ENCODE data around the gene PWWP2B. TPM values are rescaled to one million over a fixed set of nuclear protein-coding genes. Genes with fewer than 3 reads are reported as not detected.

Gene PWWP2B
- total and polyA plus RNA-seq, 2 of the 13 experiments (the other 11 are each of a cell fraction or from before 2014, with no cell fraction given), result 2.3 to 4.7 TPM

DNA sequence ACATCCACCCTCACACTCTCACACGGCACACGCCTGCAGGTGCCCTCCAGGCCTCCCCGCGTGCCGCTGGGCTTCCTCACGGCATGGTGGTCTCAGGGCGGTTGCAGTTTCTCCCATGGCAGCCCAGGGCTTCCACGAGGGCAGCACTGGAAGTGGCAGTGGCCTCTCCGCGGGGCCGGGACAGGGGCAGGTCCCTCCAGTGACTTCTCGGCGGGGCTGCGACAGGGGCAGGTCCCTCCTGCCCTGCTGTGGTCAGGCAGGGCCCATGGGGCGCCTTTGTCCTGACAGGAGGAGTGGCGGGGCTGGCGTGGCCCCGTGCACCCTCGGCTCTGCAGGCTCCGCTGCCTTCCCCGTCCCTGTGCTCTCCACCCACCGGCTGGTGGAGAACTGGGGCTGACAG is 19.0 kb downstream of the PWWP2B start:
- Histone ChIP-seq H2AFZ (ENCODE audit: low read length) (no peak overlapping the region), H4K20me1 (ENCODE audit: insufficient read depth, low read length) (no peaks in the 10 kb centered on the region), H3K27me3 (ENCODE audit: control insufficient read depth in 1 of 2, insufficient read depth in 2 of 2, low read length in 2 of 2) (no peaks in the 10 kb centered on the region), H3K4me2 (ENCODE audit: low read depth, low read length) (no peak overlapping the region), H3K9ac (ENCODE audit: insufficient read depth, low read depth, low read length) (no peak overlapping the region), H3K27ac (ENCODE audit: extremely low read length, insufficient read depth, low read length) (no peak overlapping the region), H3K79me2 (ENCODE audit: insufficient read depth, low read length) (no peaks in the 10 kb centered on the region), H3K4me3 (replicated peaks in 1 of 3; ENCODE audit: insufficient read depth in 1 of 3, low read depth in 2 of 3, low read length in 3 of 3) (no peak overlapping the region), H3K4me1 (ENCODE audit: insufficient read depth, low read length) (peaks cover 40% of the 10 kb centered on the region), H3K36me3 (replicated peaks in 1 of 2; ENCODE audit: control insufficient read depth in 1 of 2, insufficient read depth in 2 of 2, low read length in 2 of 2) (no peaks in the 10 kb centered on the region), H3K9me3 (ENCODE audit: low read length) (no peaks in the 10 kb centered on the region)
- ATAC-seq (no peak), FAIRE-seq (no peak), DNase-seq (ENCODE audit: low spot score) (no peak)
- intact Hi-C loops (cut with micrococcal nuclease; ENCODE audit: unreplicated experiment) (no loop called here), in situ Hi-C loops (cut with HindIII; ENCODE audit: extremely low pct_ligation_motif_present, low pct_unique_long_range_greater_than_20kb) (no loop called here)
- no peak for TF ChIP-seq XRCC5 (optimal IDR thresholded peaks at IDR 0.05; ENCODE audit: low read length)
- no peak for TF ChIP-seq TBX2 (CRISPR knock-in tag; IDR thresholded peaks at IDR 0.05; ENCODE audit: borderline replicate concordance)
- TF ChIP-seq BHLHE40 (IDR thresholded peaks at IDR 0.05; ENCODE audit: low read length), result no peak
- no peak for TF ChIP-seq ARNT2 (CRISPR knock-in tag; IDR thresholded peaks at IDR 0.05; ENCODE audit: low read depth)
- CTCF ChIA-PET (ENCODE audit: low intra/inter-chr PET ratio, low total read pairs), result no interaction called here
- no TSS peak for BruUV-seq (replicated peaks)
- WGBS (ENCODE audit: low lambda C conversion rate), result 88% methylated on average over 15 of the region's 22 CpGs
- POLR2A ChIA-PET, result no interaction called here

DNA sequence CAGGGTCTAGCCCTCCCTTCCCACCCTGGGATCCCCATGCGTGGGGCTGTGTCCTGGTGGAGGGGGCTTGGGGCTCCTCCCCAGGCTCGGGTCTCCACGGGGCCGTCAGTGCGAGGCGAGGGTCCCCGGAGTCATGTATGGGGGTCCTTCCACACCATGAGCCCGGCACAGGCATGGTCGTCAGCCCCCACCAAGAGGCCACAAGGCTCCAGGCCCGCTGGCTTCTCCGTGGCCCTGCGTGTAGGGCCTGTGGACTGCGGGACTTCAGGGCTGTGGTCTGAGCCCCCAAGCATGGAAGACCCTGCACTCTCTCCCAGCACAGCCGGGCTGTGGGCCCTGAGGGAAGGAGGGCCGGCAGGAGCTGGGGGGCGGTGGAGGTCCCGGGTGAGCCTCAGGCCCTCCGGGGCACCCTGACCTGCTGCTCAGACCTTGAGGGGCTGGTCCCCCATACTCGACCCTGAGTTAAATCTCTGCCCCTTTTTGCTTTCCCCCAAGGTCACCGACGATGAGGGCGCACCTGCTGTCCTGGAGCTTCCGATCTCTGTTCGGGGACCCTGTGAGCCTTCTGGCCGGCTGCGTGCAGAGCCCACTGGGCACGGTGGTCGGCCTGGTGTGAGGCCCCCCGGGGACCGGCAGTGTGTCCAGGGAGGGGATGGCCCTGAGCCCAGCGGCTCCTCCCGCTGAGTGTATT is 19.7 kb downstream of the PWWP2B start:
- no peak for ATAC-seq
- in situ Hi-C loops (cut with HindIII; ENCODE audit: extremely low pct_ligation_motif_present, low pct_unique_long_range_greater_than_20kb) (no loop called here), intact Hi-C loops (cut with micrococcal nuclease; ENCODE audit: unreplicated experiment) (no loop called here)
- no peak for FAIRE-seq
- H3K4me2 ChIP-seq (ENCODE audit: low read depth, low read length), result no peak overlapping the region
- H3K9ac ChIP-seq (ENCODE audit: insufficient read depth, low read depth, low read length), result no peak overlapping the region
- ChIA-PET POLR2A (no interaction called here), CTCF (ENCODE audit: low intra/inter-chr PET ratio, low total read pairs) (no interaction called here)
- WGBS (ENCODE audit: low lambda C conversion rate), result 80% methylated on average over 15 of the region's 32 CpGs
- H3K27me3 ChIP-seq (ENCODE audit: control insufficient read depth in 1 of 2, insufficient read depth in 2 of 2, low read length in 2 of 2), result no peaks in the 10 kb centered on the region
- no peak overlapping the region for H2AFZ ChIP-seq (ENCODE audit: low read length)
- H3K4me3 ChIP-seq (replicated peaks in 1 of 3; ENCODE audit: insufficient read depth in 1 of 3, low read depth in 2 of 3, low read length in 3 of 3), result no peak overlapping the region
- DNase-seq (ENCODE audit: low spot score), result no peak
- H3K27ac ChIP-seq (ENCODE audit: extremely low read length, insufficient read depth, low read length), result no peak overlapping the region
- H3K4me1 ChIP-seq (ENCODE audit: insufficient read depth, low read length), result peaks cover 45% of the 10 kb centered on the region
- no peaks in the 10 kb centered on the region for H3K79me2 ChIP-seq (ENCODE audit: insufficient read depth, low read length)
- no TSS peak for BruUV-seq (replicated peaks)
- H3K9me3 ChIP-seq (ENCODE audit: low read length), result no peaks in the 10 kb centered on the region
- no peaks in the 10 kb centered on the region for H3K36me3 ChIP-seq (replicated peaks in 1 of 2; ENCODE audit: control insufficient read depth in 1 of 2, insufficient read depth in 2 of 2, low read length in 2 of 2)
- no peaks in the 10 kb centered on the region for H4K20me1 ChIP-seq (ENCODE audit: insufficient read depth, low read length)
- TF ChIP-seq, protein P1, sequence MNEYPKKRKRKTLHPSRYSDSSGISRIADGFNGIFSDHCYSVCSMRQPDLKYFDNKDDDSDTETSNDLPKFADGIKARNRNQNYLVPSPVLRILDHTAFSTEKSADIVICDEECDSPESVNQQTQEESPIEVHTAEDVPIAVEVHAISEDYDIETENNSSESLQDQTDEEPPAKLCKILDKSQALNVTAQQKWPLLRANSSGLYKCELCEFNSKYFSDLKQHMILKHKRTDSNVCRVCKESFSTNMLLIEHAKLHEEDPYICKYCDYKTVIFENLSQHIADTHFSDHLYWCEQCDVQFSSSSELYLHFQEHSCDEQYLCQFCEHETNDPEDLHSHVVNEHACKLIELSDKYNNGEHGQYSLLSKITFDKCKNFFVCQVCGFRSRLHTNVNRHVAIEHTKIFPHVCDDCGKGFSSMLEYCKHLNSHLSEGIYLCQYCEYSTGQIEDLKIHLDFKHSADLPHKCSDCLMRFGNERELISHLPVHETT (CRISPR knock-in tag; conservative IDR thresholded peaks at IDR 0.05), result no peak
- TF ChIP-seq ZNF878 (CRISPR knock-in tag; IDR thresholded peaks at IDR 0.05) (no peak), U2AF2 (IDR thresholded peaks at IDR 0.05; ENCODE audit: low read depth, low read length) (no peak), ARNT2 (CRISPR knock-in tag; IDR thresholded peaks at IDR 0.05; ENCODE audit: low read depth) (no peak), ZNF282 (IDR thresholded peaks at IDR 0.05; ENCODE audit: partially characterized antibody) (no peak), MIER3 (CRISPR knock-in tag; IDR thresholded peaks at IDR 0.05; ENCODE audit: borderline replicate concordance) (no peak), ZNF17 (CRISPR knock-in tag; IDR thresholded peaks at IDR 0.05) (no peak), SCMH1 (CRISPR knock-in tag; IDR thresholded peaks at IDR 0.05; ENCODE audit: borderline replicate concordance) (no peak)
- TF ChIP-seq, protein P2, sequence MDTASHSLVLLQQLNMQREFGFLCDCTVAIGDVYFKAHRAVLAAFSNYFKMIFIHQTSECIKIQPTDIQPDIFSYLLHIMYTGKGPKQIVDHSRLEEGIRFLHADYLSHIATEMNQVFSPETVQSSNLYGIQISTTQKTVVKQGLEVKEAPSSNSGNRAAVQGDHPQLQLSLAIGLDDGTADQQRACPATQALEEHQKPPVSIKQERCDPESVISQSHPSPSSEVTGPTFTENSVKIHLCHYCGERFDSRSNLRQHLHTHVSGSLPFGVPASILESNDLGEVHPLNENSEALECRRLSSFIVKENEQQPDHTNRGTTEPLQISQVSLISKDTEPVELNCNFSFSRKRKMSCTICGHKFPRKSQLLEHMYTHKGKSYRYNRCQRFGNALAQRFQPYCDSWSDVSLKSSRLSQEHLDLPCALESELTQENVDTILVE (CRISPR knock-in tag; IDR thresholded peaks at IDR 0.05), result no peak
- TF ChIP-seq, protein P3, sequence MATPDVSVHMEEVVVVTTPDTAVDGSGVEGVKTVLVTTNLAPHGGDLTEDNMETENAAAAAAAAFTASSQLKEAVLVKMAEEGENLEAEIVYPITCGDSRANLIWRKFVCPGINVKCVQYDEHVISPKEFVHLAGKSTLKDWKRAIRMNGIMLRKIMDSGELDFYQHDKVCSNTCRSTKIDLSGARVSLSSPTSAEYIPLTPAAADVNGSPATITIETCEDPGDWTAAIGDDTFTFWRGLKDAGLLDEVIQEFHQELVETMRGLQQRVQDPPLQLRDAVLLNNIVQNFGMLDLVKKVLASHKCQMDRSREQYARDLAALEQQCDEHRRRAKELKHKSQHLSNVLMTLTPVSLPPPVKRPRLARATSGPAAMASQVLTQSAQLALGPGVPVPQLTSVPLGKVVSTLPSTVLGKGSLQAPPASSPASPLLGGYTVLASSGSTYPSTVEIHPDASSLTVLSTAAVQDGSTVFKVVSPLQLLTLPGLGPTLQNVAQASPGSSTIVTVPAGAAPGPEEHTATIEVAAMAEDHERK (CRISPR knock-in tag; IDR thresholded peaks at IDR 0.05; ENCODE audit: low read depth), result no peak
- TF ChIP-seq, protein P4, sequence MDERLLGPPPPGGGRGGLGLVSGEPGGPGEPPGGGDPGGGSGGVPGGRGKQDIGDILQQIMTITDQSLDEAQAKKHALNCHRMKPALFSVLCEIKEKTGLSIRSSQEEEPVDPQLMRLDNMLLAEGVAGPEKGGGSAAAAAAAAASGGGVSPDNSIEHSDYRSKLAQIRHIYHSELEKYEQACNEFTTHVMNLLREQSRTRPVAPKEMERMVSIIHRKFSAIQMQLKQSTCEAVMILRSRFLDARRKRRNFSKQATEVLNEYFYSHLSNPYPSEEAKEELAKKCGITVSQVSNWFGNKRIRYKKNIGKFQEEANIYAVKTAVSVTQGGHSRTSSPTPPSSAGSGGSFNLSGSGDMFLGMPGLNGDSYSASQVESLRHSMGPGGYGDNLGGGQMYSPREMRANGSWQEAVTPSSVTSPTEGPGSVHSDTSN (CRISPR knock-in tag; IDR thresholded peaks at IDR 0.05), result no peak
